Activated T-cell treated with anti-CD3 and anti-CD28 coated beads for 1 hour (primary cell): ENCODE data around the gene ODAD3.
"Not testable (repeated sequence)": the region's sequence is repeated elsewhere in the genome, so short reads cannot be mapped to it uniquely, and the experiment has no call there.

Experiments
- DNase-seq: peaks from one replicate; pipeline ENCODE4 v3.0.0-alpha.2; 2020; ENCODE audit warnings: low read depth

The ODAD3 gene

DNA sequence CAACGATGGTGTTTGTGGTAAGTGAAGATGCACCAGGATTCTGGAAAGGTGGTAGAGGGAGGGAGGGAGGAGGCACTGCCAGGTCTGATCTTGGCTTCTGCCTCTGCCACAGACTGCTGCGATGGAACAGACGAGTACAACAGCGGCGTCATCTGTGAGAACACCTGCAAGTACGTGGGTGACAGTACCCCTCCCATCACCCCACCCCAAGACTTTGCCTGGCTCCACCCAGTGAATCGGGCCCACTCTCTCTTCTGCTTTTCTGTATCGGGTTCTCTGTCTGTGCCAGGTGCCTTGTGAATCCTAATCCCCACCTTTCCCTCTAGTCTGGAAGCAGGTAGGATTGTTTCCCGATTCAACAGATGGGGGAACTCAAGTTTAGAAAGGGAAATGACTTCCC lies 3.0 kb upstream of the ODAD3 start:
- DNase-seq, result no peak

GRCh38 chr19:11435833-11436313 lies 952 bp upstream of the ODAD3 start:
- no peak for DNase-seq

GRCh38 chr19:11434703-11435056 lies 241 bp downstream of the ODAD3 start:
- no peak for DNase-seq

GRCh38 chr19:11433526-11433925 lies 1.4 kb downstream of the ODAD3 start:
- DNase-seq, result not testable (repeated sequence)

- no peak for DNase-seq
These were observed 8.3 kb downstream of the ODAD3 start for GRCh38 chr19:11426656-11427055.

GRCh38 chr19:11425719-11426457 lies 9.0 kb downstream of the ODAD3 start:
- DNase-seq, result no peak

GRCh38 chr19:11423791-11424181 lies 11.1 kb downstream of the ODAD3 start:
- no peak for DNase-seq

DNA sequence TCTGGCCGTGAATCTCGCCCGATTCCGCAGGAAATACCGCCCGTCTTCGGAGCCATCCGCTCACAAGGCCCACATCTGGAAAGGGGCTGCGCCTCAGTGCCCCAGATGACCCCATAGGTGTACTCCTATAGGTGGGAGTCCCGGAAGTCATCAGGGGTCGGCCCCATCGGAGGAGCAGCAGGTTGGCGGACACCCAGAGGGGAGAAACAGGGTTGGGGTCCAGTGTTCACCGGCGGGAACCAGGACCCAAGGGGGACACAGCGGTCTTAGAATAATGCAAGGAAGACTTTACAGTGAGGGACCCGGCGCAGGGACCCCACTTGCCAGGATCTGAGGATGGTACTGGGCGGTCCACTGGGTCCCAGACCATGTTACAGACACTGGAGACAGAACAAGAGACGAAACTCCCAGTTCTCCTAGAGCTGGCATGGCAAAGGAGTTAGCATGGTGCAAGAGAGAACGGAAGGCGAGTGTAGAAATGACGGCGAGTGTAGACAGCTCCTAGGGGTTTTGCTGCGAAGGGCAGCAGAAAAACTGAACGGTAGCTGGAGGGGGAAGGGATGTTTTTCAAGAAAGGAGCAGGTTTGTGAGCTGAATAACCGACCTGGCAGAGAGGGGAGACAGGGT lies 11.6 kb downstream of the ODAD3 start:
- DNase-seq, result no peak

DNA sequence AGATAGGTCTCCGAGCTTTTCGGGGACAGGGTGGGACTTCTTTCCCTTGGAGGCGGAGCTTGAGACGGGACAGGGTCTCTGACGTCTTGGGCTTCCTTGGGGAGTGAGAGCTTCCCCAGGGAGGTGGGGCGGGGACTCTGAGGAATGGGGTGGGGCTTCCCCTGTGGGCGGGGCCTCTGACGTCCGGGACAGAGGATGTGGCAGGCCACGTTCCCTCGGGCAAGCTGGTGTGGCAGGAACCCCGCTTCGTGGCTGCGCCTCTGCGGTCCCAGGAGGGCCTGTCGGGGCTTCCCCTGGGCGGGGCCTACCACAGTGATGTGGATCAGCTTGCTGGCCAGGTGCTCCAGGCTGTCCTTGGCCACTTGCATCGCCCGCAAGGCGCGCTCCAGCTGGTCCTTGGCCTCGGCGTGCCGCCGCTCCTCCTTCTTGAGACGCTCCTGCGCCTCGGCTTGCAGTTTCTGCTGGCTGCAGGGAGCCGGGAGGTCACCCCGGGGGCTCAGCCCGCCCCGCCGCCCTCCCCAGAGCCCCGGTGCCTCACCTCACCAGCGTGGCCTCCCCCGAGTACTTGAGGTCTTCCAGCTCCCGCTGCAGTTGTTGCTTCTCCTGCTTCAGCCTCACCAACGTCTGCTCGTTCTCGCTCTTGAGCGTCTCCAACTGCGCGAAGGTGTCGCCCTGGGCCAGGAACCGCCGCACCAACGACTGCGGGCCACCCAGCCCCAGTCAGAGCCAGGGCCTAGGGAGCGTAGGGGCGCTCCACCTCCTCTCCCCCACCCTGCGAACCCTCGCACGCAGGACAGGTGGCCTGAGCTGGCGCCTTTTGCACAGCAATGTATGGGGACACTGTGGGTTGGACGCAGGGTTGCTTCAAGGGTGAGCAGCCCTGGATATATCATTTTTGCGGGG lies 12.5 kb downstream of the ODAD3 start:
- DNase-seq, result peak; percentile 30

DNA sequence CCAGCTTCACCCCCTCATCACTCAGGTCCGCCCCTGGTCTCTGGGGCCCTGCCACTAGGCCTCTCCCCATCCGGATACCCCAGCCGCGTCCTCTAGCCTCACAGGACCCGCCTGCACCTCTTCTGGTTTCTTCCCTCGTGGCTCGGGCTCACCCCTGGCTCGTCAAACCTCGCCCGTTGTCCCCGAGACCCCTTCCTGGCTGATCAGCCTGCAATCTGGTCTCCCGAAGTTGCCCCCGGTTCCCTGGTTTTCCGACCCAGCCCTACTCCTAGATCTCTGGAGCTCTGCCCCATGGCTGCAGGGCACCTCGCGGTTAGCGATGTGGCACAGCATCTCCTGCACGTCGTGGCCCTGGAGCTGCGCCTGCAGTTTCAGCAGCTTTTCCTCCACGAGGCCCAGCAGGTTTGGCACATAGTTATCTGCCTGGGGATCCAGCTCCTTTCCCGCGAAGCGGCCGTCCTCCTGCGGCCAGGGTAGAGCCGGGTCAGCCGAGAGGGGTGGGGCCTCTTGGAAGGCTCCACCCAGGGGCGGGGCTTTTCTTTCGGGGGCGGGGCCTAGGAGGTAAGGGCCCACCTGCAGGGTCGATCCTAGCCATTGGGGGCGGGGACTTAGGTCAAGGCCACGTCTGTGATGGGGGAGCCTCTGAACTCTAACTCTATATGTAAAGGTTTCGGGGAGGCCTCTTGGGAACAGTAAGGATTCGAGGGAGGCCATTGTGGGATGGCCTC lies 13.4 kb downstream of the ODAD3 start:
- DNase-seq, result no peak

- DNase-seq, result no peak
These were observed 14.2 kb downstream of the ODAD3 start for GRCh38 chr19:11420429-11421370.

DNA sequence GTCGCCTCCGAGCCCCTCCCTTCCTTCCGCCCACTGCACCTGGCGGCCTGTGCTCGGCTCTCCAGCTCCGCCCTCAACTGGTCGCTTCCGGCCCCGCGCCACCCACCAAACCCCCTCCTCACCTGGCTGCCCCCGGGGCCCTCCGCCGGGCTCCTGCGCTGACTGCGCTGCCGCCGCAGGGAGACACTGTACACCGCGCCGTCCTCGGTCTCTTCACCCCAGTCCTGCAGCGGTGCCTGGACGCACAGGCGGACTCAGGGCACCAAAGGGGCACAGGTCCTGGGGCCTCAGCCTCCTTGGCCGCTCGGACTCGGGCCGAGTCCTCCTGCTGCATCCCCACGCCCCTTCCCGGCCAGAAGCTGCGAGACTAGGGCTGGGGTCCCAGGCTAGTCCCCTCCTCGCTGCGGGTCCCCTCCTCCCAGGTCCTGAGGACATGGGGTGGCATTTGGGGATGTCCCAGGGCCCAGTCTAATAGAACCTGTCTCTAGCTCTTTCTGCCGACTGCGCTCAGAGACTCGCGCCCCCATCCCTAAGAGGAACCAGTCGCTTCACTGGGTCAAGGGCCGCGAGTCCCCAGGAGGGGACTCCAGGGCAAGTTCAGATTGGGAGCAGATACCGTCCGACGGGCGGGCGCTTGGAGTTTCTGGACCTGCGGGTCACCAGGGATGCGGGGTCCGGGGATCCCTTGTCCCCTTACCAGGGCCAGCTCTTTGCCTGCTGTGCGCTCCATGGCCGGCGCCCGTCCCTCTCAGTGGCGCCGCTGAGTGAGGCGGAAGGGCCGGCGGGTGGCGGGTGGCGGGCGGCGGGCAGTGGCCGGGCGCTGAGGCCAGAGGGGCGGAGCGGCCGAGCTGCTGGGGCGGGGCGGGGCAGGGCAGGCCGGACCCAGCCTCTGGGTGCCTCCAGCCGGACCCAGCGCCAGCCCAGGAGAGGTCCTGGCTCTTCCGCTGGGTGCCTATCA lies 16.1 kb downstream of the ODAD3 start, which contains the start of gene RGL3:
RGL3 (minus strand) TSS at position 766 of the 958 bp plus-strand sequence; CDS start at position 730, 36 bp downstream.
- no peak for DNase-seq

GRCh38 chr19:11418094-11418548 lies 16.8 kb downstream of the ODAD3 start:
- DNase-seq, result no peak

DNA sequence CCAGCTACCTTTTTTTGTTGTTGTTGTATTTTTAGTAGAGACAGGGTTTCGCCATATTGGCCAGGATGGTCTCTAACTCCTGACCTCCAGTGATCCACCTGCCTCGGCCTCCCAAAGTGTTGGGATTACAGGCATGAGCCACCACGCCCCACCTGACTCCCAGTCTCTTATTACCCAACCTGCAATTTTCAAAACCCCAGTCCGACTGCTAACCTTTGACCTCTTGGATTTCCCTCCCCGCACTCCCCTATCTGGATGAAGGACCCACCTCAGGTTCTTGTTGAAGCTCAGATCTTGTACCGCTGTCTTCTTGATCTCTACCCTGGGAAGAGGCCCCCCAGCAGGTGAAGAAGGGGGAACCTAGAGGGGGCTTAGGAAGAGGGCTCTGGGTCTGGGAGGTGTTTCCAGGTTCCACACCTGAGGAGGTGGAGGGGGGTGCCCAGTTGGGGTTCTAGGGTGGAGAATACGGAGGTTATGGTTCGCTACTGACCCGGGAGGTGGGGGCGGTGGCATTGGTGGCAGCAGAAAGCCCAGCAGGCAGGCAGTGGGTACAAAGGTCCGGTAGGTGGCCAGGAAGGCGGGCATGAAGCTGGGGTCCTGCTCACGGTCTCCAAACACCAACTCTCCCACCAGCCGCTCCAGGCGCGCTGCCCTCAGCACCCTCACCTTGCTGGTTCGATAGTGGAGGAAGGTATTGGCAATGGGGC lies 18.4 kb downstream of the ODAD3 start:
- no peak for DNase-seq

GRCh38 chr19:11414544-11414943 lies 20.4 kb downstream of the ODAD3 start:
- no peak for DNase-seq

GRCh38 chr19:11410682-11411081 lies 24.2 kb downstream of the ODAD3 start:
- DNase-seq, result no peak

GRCh38 chr19:11408591-11408990 lies 26.3 kb downstream of the ODAD3 start:
- DNase-seq, result no peak

DNA sequence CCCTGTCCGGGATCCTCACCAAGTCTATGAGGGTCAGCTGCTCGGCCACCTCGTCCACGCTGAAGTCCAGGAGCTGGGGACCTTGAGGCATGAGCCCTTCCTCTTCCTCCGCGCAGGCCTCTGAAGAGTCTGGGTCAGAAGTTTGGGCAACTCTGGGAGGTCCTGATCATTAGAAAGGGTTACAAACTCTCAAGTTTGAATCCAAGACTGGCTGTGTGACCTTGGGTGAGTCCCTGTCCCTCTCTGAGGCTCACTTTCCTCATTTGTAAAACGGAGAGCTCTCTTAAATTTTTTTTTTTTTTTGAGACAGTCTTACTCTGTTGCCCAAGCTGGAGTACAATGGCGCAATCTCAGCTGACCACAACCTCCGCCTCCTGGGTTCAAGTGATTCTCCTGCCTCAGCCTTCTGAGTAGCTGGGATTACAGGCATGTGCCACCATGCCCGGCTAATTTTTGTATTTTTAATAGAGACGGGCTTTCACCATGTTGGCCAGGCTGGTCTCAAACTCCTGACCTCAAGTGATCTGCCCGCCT lies 28.2 kb downstream of the ODAD3 start:
- DNase-seq, result not testable (repeated sequence)
